Measurements from ENCODE around the gene USP9X. TPM values are rescaled to one million over a fixed set of nuclear protein-coding genes. Genes with fewer than 3 reads are reported as not detected.

USP9X gene
- total and polyA plus RNA-seq, 2 of the 8 experiments (the other 6 are each of a cell fraction or from before 2014, with no cell fraction given), result 79.2 to 300 TPM

- Histone ChIP-seq H3K9me3 (ENCODE audit: insufficient read depth in 2 of 2, low read depth in 1 of 2, low read length in 1 of 2) (no peaks in the 10 kb centered on the region), H2BK5ac (ENCODE audit: low read depth, low read length) (no peak overlapping the region), H4K91ac (replicated peaks; ENCODE audit: insufficient read length, low read length) (no peak overlapping the region), H2AFZ (ENCODE audit: low read length) (no peak overlapping the region), H3K36me3 (ENCODE audit: control insufficient read depth in 2 of 4, insufficient read depth in 4 of 4, low read length in 3 of 4) (peaks cover 9 to 98% (median 29%) of the 10 kb centered on the region in 4 experiments), H3K79me2 (ENCODE audit: control insufficient read depth in 1 of 2, insufficient read depth in 2 of 2, low read length in 2 of 2) (peaks cover 0 to 79% of the 10 kb centered on the region in 2 experiments; a peak in 2 of 4 replicates), H3K14ac (ENCODE audit: insufficient read length) (no peak overlapping the region), H2AK5ac (ENCODE audit: low read depth, low read length) (no peak overlapping the region), H3K4me3 (ENCODE audit: extremely low read depth in 1 of 4, insufficient read depth in 2 of 4, low read depth in 3 of 4, low read length in 4 of 4) (no peak overlapping the region), H4K5ac (ENCODE audit: insufficient read length, low read depth, low read length) (no peak overlapping the region), H3K4ac (replicated peaks; ENCODE audit: insufficient read length, low read depth, low read length) (no peak overlapping the region), H3K27ac (ENCODE audit: low read depth, low read length) (no peak overlapping the region), H3K4me1 (replicated peaks in 1 of 4; ENCODE audit: control insufficient read depth in 3 of 4, insufficient read depth in 4 of 4, low read length in 3 of 4) (no peaks in the 10 kb centered on the region), H2BK15ac (ENCODE audit: low read length) (no peak overlapping the region), H2BK20ac (ENCODE audit: low read length) (no peak overlapping the region), H3K18ac (ENCODE audit: extremely low read depth, low read length) (no peak overlapping the region), H4K8ac (ENCODE audit: extremely low read depth, insufficient read depth, low read length) (no peak overlapping the region), H3K56ac (replicated peaks; ENCODE audit: insufficient read length, low read depth, low read length) (no peak overlapping the region), H3K4me2 (ENCODE audit: insufficient read depth in 1 of 2, low read depth in 2 of 2, low read length in 2 of 2) (no peak overlapping the region), H3K79me1 (ENCODE audit: low read depth, low read length) (no peaks in the 10 kb centered on the region), H2BK12ac (ENCODE audit: low read depth, low read length) (no peak overlapping the region), H3K23me2 (ENCODE audit: low read depth, low read length) (no peaks in the 10 kb centered on the region), H3K27me3 (replicated peaks in 1 of 4; ENCODE audit: control insufficient read depth in 3 of 4, extremely low read depth in 1 of 4, insufficient read depth in 3 of 4, low read length in 3 of 4) (no peaks in the 10 kb centered on the region), H3K23ac (ENCODE audit: insufficient read length) (no peak overlapping the region), H2BK120ac (replicated peaks; ENCODE audit: low read depth, low read length) (no peak overlapping the region), H3K9ac (replicated peaks in 1 of 4; ENCODE audit: extremely low read depth in 1 of 4, low read depth in 3 of 4, low read length in 3 of 4) (no peak overlapping the region), H4K20me1 (replicated peaks in 1 of 2; ENCODE audit: control insufficient read depth in 1 of 2, insufficient read depth in 2 of 2, low read length in 2 of 2) (peaks cover 0 to 2% of the 10 kb centered on the region in 2 experiments)
- ChIA-PET CTCF (ENCODE audit: partially characterized antibody) (interaction anchor here (1.2 kb wide), 1 partner anchor 26 kb away, joined by 4 read pairs; no protein-coding TSS in a partner anchor), POLR2A (ENCODE audit: partially characterized antibody) (no interaction called here)
- no peak for FAIRE-seq
- 93% methylated on average over 5 of the region's 5 CpGs; no CpG with 5 or more reads in 1 of the 2 experiments for WGBS, 2 experiments (ENCODE audit: extremely low coverage in 1 of 2, insufficient coverage in 1 of 2, insufficient read length in 1 of 2, insufficient replicate concordance in 2 of 2, low coverage in 1 of 2, low lambda C conversion rate in 2 of 2, missing lambda C conversion rate in 1 of 2)
- no peak for DNase-seq (ENCODE audit: low read depth in 1 of 2, low spot score in 2 of 2)
- TF ChIP-seq FOSL1 (IDR thresholded peaks at IDR 0.05; ENCODE audit: insufficient read depth, low read depth, low read length) (no peak), SIX5 (IDR thresholded peaks at IDR 0.05; ENCODE audit: low read depth, low read length) (no peak), CBX5 (IDR thresholded peaks at IDR 0.05; ENCODE audit: low read depth, low read length) (no peak), JUN (IDR thresholded peaks at IDR 0.05; ENCODE audit: low read depth, low read length) (no peak), GABPA (IDR thresholded peaks at IDR 0.05; ENCODE audit: borderline replicate concordance, insufficient read depth, low read length) (no peak), ZNF274 (IDR thresholded peaks at IDR 0.05; ENCODE audit: borderline replicate concordance, extremely low read depth, low read length) (no peak), KDM5A (IDR thresholded peaks at IDR 0.05; ENCODE audit: low read length) (no peak), EP300 (IDR thresholded peaks at IDR 0.05; ENCODE audit: borderline replicate concordance in 1 of 2, low read depth in 2 of 2, low read length in 2 of 2) (no peak), BCL11A (IDR thresholded peaks at IDR 0.05; ENCODE audit: low read depth in 2 of 2, low read length in 2 of 2) (no peak)
- TF ChIP-seq, protein P1, sequence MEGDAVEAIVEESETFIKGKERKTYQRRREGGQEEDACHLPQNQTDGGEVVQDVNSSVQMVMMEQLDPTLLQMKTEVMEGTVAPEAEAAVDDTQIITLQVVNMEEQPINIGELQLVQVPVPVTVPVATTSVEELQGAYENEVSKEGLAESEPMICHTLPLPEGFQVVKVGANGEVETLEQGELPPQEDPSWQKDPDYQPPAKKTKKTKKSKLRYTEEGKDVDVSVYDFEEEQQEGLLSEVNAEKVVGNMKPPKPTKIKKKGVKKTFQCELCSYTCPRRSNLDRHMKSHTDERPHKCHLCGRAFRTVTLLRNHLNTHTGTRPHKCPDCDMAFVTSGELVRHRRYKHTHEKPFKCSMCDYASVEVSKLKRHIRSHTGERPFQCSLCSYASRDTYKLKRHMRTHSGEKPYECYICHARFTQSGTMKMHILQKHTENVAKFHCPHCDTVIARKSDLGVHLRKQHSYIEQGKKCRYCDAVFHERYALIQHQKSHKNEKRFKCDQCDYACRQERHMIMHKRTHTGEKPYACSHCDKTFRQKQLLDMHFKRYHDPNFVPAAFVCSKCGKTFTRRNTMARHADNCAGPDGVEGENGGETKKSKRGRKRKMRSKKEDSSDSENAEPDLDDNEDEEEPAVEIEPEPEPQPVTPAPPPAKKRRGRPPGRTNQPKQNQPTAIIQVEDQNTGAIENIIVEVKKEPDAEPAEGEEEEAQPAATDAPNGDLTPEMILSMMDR (IDR thresholded peaks at IDR 0.05; ENCODE audit: control extremely low read depth in 1 of 3, insufficient read depth in 1 of 3, low read depth in 1 of 3, low read length in 3 of 3), result no peak
Measured at GRCh38 chrX:41142130-41142910, 57.1 kb downstream of the USP9X start.

All from H1 (cell line).